PC-9 (cell line): Measurements from ENCODE around the gene ATP6V0B. TPM values are rescaled to one million over a fixed set of nuclear protein-coding genes. Genes with fewer than 3 reads are reported as not detected.

Experiments
- BruUV-seq: library from RNA; stranded (reverse); fragments of 400-500 nt; replicated peaks from 2 replicates; lab custom pipeline; 2021; lab: Mats Ljungman, UMichigan
- CTCF ChIA-PET: fragments of 300-600 bp; sonication (Branson Sonifier 250); formaldehyde crosslinking; loops from one replicate; lab custom pipeline; 2022; ENCODE audit warnings: antibody characterized with exemption; lab: Charles Lee
- POLR2A ChIA-PET: fragments of 300-600 bp; sonication (Branson Sonifier 250); formaldehyde crosslinking; loops from one replicate; lab custom pipeline; 2022; ENCODE audit warnings: antibody characterized with exemption; ENCODE audit not compliant: unreplicated experiment; lab: Charles Lee
- DNase-seq, 2 experiments: peaks; one replicate each; pipeline versions ENCODE4 v3.0.0 to v3.0.0-alpha.2; 2015 to 2022; ENCODE audit warnings: mixed read lengths in 1 of 2
- H2AFZ ChIP-seq: fragments of 200-600 bp; sonication (generic); 2 replicates; pipeline ENCODE4 v1.8.1; 2017; ENCODE audit warnings: antibody characterized with exemption
- H3F3A ChIP-seq: fragments of 200-600 bp; sonication (generic); 2 replicates; pipeline ENCODE4 v1.8.1; 2017; ENCODE audit warnings: antibody characterized with exemption, mild to moderate bottlenecking, low read depth; ENCODE audit not compliant: insufficient read depth
- H3K27ac ChIP-seq: fragments of 200-600 bp; sonication (generic); 2 replicates; pipeline ENCODE4 v1.6.1; 2016; ENCODE audit warnings: mixed run types
- H3K27me3 ChIP-seq: fragments of 200-600 bp; sonication (generic); 2 replicates; pipeline ENCODE4 v1.6.1; 2016; ENCODE audit warnings: low read depth, mixed run types; ENCODE audit not compliant: insufficient read depth
- H3K36me3 ChIP-seq: fragments of 200-600 bp; sonication (generic); 2 replicates; pipeline ENCODE4 v1.6.1; 2016; ENCODE audit warnings: low read depth, mixed run types
- H3K4me1 ChIP-seq: fragments of 200-600 bp; sonication (generic); replicated peaks from 2 replicates; pipeline ENCODE4 v1.6.1; 2016; ENCODE audit warnings: mixed run types; ENCODE audit not compliant: insufficient read depth
- H3K4me2 ChIP-seq: fragments of 200-600 bp; sonication (generic); 2 replicates; pipeline ENCODE4 v1.6.1; 2017; ENCODE audit warnings: mixed run types
- H3K4me3 ChIP-seq: fragments of 200-600 bp; sonication (generic); 2 replicates; pipeline ENCODE4 v1.6.1; 2016; ENCODE audit warnings: mixed run types
- H3K79me2 ChIP-seq: fragments of 200-600 bp; sonication (generic); 2 replicates; pipeline ENCODE4 v1.6.1; 2017; ENCODE audit warnings: low read depth, mixed run types
- H3K9me2 ChIP-seq: fragments of 200-600 bp; sonication (generic); 2 replicates; pipeline ENCODE4 v1.8.1; 2017; ENCODE audit warnings: mild to moderate bottlenecking; ENCODE audit not compliant: insufficient read depth
- H3K9me3 ChIP-seq: fragments of 200-600 bp; sonication (generic); 2 replicates; pipeline ENCODE4 v1.8.1; 2016; ENCODE audit warnings: low read depth; ENCODE audit not compliant: insufficient read depth
- H4K20me1 ChIP-seq: fragments of 200-600 bp; sonication (generic); 2 replicates; pipeline ENCODE4 v1.8.1; 2017; ENCODE audit not compliant: insufficient read depth
- EZH2 ChIP-seq: fragments of 200-600 bp; sonication (generic); IDR thresholded peaks from 2 replicates; pipeline ENCODE4 v1.8.0; 2017; ENCODE audit warnings: antibody characterized with exemption, low read depth
- intact Hi-C: fragments of 100-400 bp; cut with micrococcal nuclease; formaldehyde crosslinking; loops from one replicate; pipeline ENCODE4 v1.10.0; 2022; ENCODE audit not compliant: unreplicated experiment
- total RNA-seq: library from RNA; stranded (reverse); gene quantifications from 2 replicates; pipeline ENCODE4 v1.2.3, GENCODE V29; 2021
- TF ChIP-seq, protein P1 (sequence below): fragments of 200-600 bp; sonication (generic); conservative IDR thresholded peaks from 2 replicates; pipeline ENCODE4 v1.6.1; 2017; ENCODE audit warnings: mixed run types, antibody characterized with exemption, mild to moderate bottlenecking, moderate library complexity

Gene ATP6V0B
- total RNA-seq, 1 experiment from 2014 or later, result 125 TPM

DNA sequence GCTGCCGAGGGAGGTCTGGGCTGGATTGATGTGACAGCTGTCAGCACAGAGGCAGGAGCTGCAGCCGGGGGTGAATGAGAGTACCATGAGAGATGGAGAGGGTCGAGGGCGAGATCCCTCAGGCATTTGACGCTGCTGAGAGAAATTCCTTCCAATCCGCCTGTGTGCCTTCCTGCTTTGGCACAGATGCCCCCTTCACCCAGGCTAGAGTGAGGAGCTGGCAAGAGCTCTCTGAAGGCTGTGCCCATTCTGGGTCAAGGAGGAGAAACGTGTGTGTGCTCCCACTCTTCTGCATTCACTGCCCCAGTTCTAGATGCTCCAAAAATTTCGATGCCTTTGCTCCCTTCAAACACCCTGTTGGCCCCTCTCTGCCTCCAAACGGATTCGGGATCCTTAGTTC, 36.4 kb upstream of the ATP6V0B start:
- no peaks in the 10 kb centered on the region for H4K20me1 ChIP-seq
- DNase-seq, result no peak
- no peaks in the 10 kb centered on the region for H3K9me2 ChIP-seq
- BruUV-seq, result no TSS peak
- H3K4me1 ChIP-seq, result peaks cover 10% of the 10 kb centered on the region
- H3F3A ChIP-seq, result peaks cover 17% of the 10 kb centered on the region; the same call in 1 of the 2 replicates
- ChIA-PET CTCF (interaction anchor here (1.5 kb wide), 1 partner anchor 175 kb away, joined by 4 read pairs; no protein-coding TSS in a partner anchor), POLR2A (interaction anchor here (0.6 to 0.7 kb wide), 2 partner anchors 190 to 406 kb away, joined by 3 to 4 read pairs; no protein-coding TSS in a partner anchor)
- H2AFZ ChIP-seq, result no peak overlapping the region
- H3K79me2 ChIP-seq, result 0 out of 2 replicates have a peak, but pooled peaks cover 7% of the 10 kb centered on the region
- no peak overlapping the region for H3K4me2 ChIP-seq
- intact Hi-C loops, result no loop called here
- H3K27ac ChIP-seq, result no peak overlapping the region
- no peaks in the 10 kb centered on the region for H3K27me3 ChIP-seq
- H3K9me3 ChIP-seq, result no peaks in the 10 kb centered on the region
- no peaks in the 10 kb centered on the region for H3K36me3 ChIP-seq
- TF ChIP-seq, protein P1, sequence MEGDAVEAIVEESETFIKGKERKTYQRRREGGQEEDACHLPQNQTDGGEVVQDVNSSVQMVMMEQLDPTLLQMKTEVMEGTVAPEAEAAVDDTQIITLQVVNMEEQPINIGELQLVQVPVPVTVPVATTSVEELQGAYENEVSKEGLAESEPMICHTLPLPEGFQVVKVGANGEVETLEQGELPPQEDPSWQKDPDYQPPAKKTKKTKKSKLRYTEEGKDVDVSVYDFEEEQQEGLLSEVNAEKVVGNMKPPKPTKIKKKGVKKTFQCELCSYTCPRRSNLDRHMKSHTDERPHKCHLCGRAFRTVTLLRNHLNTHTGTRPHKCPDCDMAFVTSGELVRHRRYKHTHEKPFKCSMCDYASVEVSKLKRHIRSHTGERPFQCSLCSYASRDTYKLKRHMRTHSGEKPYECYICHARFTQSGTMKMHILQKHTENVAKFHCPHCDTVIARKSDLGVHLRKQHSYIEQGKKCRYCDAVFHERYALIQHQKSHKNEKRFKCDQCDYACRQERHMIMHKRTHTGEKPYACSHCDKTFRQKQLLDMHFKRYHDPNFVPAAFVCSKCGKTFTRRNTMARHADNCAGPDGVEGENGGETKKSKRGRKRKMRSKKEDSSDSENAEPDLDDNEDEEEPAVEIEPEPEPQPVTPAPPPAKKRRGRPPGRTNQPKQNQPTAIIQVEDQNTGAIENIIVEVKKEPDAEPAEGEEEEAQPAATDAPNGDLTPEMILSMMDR, result no peak
- TF ChIP-seq EZH2, result no peak
- H3K4me3 ChIP-seq, result no peak overlapping the region

DNA sequence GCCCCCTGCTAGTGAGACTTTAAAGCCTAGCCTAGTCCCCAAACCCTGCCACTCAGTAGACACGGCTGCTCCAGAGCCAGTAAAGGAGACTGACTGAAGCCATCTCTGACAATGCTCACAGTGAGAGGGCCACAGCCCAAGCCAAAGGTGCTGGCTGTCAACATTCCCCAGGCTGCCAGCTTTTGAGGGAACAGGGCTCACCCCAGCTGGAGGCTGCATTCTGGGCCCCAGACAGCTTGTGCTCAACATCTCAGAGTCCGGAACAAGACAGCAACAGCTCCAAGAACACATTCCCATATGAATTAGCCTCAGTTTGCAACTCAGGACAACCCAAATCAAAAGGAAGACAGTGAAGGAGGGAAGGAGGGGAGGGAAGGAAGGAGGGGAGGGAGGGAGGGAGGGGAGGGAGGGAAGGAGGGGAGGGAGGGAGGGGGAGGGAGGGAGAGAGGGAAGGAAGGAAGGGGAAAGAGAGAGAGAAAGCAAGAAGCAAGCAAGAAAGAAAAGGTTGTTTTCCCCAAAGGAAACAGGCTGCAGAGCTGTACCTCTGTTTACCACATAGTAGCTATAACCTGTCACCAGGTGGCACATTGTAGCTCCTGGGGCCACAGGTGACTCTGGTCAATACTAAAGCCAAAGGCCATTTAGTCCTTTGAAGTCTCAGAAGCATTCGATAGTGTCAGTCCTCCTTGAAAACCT, 35.7 kb upstream of the ATP6V0B start:
- CTCF ChIA-PET, result interaction anchor here (0.5 to 0.7 kb wide), 3 partner anchors 131 to 363 kb away, joined by 8 to 32 read pairs (median 13); no protein-coding TSS in a partner anchor

DNA sequence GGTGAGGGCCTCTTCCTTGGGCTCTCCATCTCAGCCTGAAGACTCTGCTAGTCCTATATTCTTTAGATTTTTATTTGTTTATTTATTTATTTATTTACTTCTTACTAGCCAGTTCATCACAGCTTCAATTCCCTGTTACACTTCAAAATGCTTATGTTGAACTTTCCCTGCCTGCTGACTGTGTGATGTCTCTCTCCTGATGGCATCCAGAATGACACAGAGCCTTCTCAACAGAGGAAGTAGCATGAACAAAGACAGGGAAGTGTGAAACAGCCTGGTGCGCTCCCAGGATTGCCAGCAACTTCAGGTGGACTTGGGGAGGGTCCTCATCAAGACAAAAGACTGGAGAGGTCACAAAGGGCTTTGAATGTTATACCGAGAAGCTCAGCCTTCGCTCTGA, 32.3 kb upstream of the ATP6V0B start:
- Histone ChIP-seq H3K4me2 (no peak overlapping the region), H3K4me1 (peaks cover 14% of the 10 kb centered on the region), H3K9me2 (no peaks in the 10 kb centered on the region), H3K36me3 (no peaks in the 10 kb centered on the region), H3K9me3 (no peaks in the 10 kb centered on the region), H3K27me3 (no peaks in the 10 kb centered on the region), H3F3A (peaks cover 6% of the 10 kb centered on the region; the same call in 1 of the 2 replicates), H3K79me2 (peaks cover 5% of the 10 kb centered on the region; the same call in 1 of the 2 replicates), H2AFZ (no peak overlapping the region), H4K20me1 (no peaks in the 10 kb centered on the region), H3K27ac (no peak overlapping the region), H3K4me3 (no peak overlapping the region)
- TF ChIP-seq EZH2, result no peak
- TF ChIP-seq, protein P1, result no peak
- POLR2A ChIA-PET, result no interaction called here
- DNase-seq, result no peak
- no TSS peak for BruUV-seq
- intact Hi-C loops, result no loop called here
- CTCF ChIA-PET, result interaction anchor here (2.0 kb wide), 1 partner anchor 7 kb away, joined by 9 read pairs; no protein-coding TSS in a partner anchor

More for the DNA sequence above, 35.7 kb upstream of the ATP6V0B start:
- Histone ChIP-seq H3K79me2 (0 out of 2 replicates have a peak, but pooled peaks cover 7% of the 10 kb centered on the region), H3K4me3 (no peak overlapping the region), H3K36me3 (no peaks in the 10 kb centered on the region), H4K20me1 (no peaks in the 10 kb centered on the region), H3F3A (peaks cover 13% of the 10 kb centered on the region; the same call in 1 of the 2 replicates), H2AFZ (no peak overlapping the region), H3K9me2 (no peaks in the 10 kb centered on the region), H3K27me3 (no peaks in the 10 kb centered on the region), H3K4me1 (peaks cover 10% of the 10 kb centered on the region), H3K27ac (no peak overlapping the region), H3K9me3 (no peaks in the 10 kb centered on the region), H3K4me2 (no peak overlapping the region)
- no peak for DNase-seq
- no peak for TF ChIP-seq EZH2
- TF ChIP-seq, protein P1, result no peak
- intact Hi-C loops, result no loop called here
- POLR2A ChIA-PET, result interaction anchor here (0.6 to 0.7 kb wide), 3 partner anchors 190 to 407 kb away, joined by 3 to 8 read pairs (median 4); no protein-coding TSS in a partner anchor
- BruUV-seq, result no TSS peak
